Activated naive CD8-positive, alpha-beta T cell treated with anti-CD3 and anti-CD28 coated beads, Interleukin-2, amount 50 U/mL, for 16 hours (primary cell): ENCODE measurements around the gene PRR23C.

Experiments
- DNase-seq: peaks from one replicate; pipeline ENCODE4 v3.0.0-alpha.2; 2020; ENCODE audit warnings: low read depth, low spot score

Gene PRR23C

GRCh38 chr3:138995706-138996105 is 49.0 kb downstream of the PRR23C start:
- no peak for DNase-seq
